Endometrial microvascular endothelial cells (primary cell): Measurements from ENCODE around the gene CCDC144A. TPM values are rescaled to one million over a fixed set of nuclear protein-coding genes. Genes with fewer than 3 reads are reported as not detected.
"Not testable (repeated sequence)": the region's sequence is repeated elsewhere in the genome, so short reads cannot be mapped to it uniquely, and the experiment has no call there.

Experiments
- in situ Hi-C: cut with HindIII; loops from 2 replicates; pipeline ENCODE4 v1.10.0; 2017; ENCODE audit warnings: low sequenced_read_pairs, low pct_unique_long_range_greater_than_20kb; ENCODE audit errors: inconsistent ontology term
- total RNA-seq: library from RNA; depleted of rRNA; stranded (reverse); fragments of >200 nt; gene quantifications from one replicate; pipeline ENCODE4 v1.2.3, GENCODE V29; 2015; ENCODE audit errors: inconsistent ontology term

Gene CCDC144A
- total RNA-seq, 1 donor from 2014 or later: 0.37 TPM

GRCh38 chr17:16817201-16817600 is 127.2 kb downstream of the CCDC144A start:
- in situ Hi-C loops: no loop called here

GRCh38 chr17:16817940-16818339 is 127.9 kb downstream of the CCDC144A start:
- in situ Hi-C loops: not testable (repeated sequence)

GRCh38 chr17:16818340-16818739 is 128.3 kb downstream of the CCDC144A start:
- in situ Hi-C loops: no loop called here

GRCh38 chr17:16818821-16819683 is 129.0 kb downstream of the CCDC144A start:
- in situ Hi-C loops: no loop called here

DNA sequence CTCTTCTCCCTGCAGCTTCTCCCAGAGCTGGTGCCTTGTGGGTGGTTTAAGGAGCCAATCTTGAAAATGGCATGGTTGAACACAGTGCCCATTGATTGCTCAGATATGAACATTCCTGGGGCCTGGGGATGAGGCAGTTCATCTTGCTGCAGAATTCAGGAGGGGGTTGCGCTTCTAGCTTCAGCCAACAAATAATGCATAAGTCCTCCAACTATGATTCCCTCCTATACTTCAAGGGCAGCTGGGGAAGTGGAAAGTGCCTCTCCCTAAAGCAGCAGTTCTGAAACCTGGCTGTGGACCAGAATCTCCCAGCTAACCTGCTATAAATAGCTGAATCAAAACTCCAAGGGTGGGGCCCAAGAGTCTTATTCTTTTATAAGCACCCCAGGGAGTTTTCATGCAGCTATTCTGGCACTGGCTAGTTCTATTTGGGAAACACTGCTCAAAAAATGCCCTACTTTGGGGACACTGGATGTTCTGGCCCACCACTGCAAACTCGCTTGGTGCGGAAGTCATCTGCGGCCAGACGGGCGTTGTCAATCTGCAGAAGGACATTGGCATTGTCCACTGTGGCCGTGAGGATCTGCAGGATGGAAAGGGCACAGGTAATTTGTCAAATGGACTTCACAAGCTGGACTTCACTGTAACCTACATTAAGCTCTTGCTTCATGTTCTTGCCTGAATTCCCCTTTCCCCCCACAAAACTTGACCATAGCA is 130.3 kb downstream of the CCDC144A start:
- in situ Hi-C loops: no loop called here

DNA sequence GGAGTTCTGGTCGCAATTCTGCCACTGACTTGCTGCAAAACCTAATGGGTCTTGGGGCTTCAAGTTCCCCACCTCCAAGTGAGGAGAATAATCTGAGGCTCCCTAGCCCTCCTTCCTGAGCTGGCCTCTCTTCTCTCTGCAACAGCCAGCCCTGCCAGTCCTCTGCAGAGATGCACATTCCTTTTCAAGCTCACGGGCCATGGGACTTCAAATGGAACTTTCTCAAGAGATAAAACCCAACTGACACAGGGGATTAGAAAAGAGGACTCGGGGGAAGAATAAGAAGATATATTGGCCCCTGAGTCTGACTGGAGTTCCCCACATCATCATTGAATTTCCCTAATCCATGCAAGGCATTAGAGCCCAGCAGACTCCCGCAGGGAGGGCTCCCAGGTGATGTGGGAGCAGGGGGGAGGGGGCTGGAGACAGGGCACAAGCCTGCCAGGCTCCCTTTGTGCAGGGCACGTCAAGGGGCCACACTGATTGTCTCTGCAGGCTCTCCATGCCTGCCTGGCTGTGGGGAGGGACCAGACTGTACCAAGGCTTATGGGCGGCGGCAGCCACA is 131.0 kb downstream of the CCDC144A start:
- in situ Hi-C loops: no loop called here

- in situ Hi-C loops: not testable (repeated sequence)
Measured at GRCh38 chr17:16822133-16822532, 132.1 kb downstream of the CCDC144A start.

DNA sequence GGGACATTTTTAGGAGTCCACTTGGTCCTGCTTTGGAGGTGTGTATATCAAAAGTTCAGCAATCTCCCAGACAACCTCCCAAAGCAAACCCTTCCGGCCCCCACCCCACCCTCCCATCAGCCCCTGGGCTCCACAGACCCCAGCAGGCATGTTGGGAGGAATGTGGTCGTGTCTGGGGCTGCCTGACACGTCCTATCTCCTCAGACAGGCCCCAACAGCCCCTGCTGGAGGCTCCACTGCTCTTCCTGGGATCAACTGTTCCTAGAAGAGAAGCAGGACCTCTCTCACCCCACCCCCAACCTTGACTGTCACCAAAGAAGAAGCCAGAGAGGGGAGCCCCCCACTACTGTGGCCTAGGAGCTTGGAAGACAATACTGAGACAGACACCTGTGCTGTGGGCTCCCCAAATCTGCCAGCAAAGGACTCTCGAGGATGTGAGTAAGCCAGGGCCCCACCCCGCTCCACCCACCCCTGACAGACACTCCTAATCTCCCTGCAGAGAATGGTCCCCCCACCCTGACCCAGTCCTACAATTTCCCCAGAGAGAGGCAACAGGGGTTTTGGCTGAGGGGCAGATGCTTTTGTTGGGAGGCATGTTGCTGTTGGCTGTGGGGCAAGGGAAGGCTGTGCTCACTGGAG is 133.8 kb downstream of the CCDC144A start:
- in situ Hi-C loops: not testable (repeated sequence)

Other genes starting within 250 kb of the CCDC144A start
- gene LRRC75A, start 198.0 kb upstream of the CCDC144A start, total RNA-seq: 0.19 TPM
- 4.6 TPM for gene ZNF287, start 121.0 kb upstream of the CCDC144A start, total RNA-seq
- gene ZNF624, start 36.4 kb upstream of the CCDC144A start, total RNA-seq: 1.6 TPM